HL-60 (cell line): ENCODE results near the gene SUGP1.

Experiments used
- CTCF ChIP-seq: IDR thresholded peaks from one replicate; pipeline ENCODE4 v1.5.1; 2011; ENCODE audit warnings: low read length, control low read depth, inconsistent platforms; ENCODE audit not compliant: insufficient read depth
- GABPA ChIP-seq: IDR thresholded peaks from 2 replicates; pipeline ENCODE4 v1.6.1; 2012; ENCODE audit warnings: low read depth
- POLR2AphosphoS5 ChIP-seq: IDR thresholded peaks from 2 replicates; pipeline ENCODE4 v1.6.1; 2012; ENCODE audit warnings: low read depth
- SPI1 ChIP-seq: IDR thresholded peaks from 2 replicates; pipeline ENCODE4 v1.6.1; 2012; ENCODE audit warnings: low read depth, mild to moderate bottlenecking, borderline replicate concordance

- TF ChIP-seq CTCF (no peak), GABPA (no peak), POLR2AphosphoS5 (no peak), SPI1 (no peak)
Measured at GRCh38 chr19:19292607-19293006, 27.7 kb downstream of the SUGP1 start.
